LNCAP (cell line): ENCODE data around the gene PRDM9.

ENCODE experiments used
- CTCF ChIP-seq: fragments of 450-650 bp; IDR thresholded peaks from 2 replicates; pipeline ENCODE4 v1.5.1; 2017; ENCODE audit warnings: mild to moderate bottlenecking

PRDM9 gene

DNA sequence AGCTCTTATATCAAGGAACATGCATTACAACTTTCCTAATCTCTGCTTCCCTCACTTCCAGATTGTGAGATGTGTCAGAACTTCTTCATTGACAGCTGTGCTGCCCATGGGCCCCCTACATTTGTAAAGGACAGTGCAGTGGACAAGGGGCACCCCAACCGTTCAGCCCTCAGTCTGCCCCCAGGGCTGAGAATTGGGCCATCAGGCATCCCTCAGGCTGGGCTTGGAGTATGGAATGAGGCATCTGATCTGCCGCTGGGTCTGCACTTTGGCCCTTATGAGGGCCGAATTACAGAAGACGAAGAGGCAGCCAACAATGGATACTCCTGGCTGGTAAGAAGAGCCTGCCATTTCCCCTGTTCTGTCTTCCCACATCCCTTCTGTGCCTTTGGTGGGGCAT is 15.1 kb downstream of the PRDM9 start:
- no peak for TF ChIP-seq CTCF

GRCh38 chr5:23523031-23523430 is 15.6 kb downstream of the PRDM9 start:
- no peak for TF ChIP-seq CTCF

- no peak for TF ChIP-seq CTCF
These were observed 16.6 kb downstream of the PRDM9 start for GRCh38 chr5:23523998-23524397.

DNA sequence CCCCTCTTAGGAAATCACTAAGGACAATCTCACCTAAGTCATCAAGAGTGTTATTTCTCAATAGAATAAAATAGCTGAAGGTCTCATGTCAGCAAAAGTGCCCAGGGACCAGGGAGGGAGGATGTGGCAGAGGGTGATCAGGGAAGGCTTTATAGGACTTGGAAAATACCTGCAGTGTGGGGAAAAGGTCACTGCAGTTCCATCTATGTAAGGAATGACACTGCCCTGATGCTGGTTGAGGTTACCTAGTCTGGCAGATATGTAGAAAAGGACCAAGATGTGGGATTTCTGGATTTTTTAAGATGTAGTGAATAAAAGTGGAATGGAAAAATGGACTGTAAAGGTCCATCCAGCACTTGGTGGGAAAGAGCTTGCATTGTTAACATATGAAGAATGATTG is 18.3 kb downstream of the PRDM9 start:
- TF ChIP-seq CTCF, result no peak

DNA sequence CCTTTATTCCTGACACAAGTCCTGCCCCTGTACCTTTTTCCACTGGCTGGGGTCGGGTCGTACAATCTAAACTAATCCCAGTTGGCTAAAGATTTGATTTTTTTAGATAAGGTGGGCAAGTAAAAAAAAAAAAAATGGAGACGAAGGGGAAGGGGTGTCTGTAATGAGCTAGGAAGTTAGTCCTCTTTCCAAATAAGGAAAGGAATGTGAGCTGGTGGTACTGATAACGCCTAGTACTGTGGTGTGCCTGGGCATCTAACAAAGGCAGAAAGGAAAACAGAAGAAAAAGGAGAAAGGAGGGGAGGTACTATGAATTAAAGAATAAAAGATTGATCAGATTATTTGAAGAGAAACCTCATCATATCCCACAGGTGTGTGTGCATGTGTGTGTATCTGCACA is 21.3 kb downstream of the PRDM9 start:
- TF ChIP-seq CTCF, result no peak

GRCh38 chr5:23530571-23530970 is 23.2 kb downstream of the PRDM9 start:
- TF ChIP-seq CTCF, result no peak

DNA sequence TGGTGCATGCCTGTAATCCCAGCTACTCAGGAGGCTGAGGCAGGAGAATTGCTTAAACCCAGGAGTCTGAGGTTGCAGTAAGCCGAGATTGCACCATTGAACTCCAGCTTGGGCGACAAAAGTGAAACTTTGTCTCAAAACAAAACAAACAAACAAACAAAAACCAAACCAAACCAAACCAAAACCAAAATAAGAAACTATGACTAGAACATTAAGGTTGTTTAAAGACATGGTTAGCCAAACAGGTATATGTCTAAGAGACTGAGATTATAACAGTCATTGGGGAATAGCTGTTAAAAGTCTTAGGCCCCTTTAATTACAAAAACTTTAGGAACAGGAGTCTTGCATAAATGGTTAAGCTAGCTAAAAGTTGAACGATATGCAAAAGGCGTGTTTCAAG is 63.6 kb downstream of the PRDM9 start:
- no peak for TF ChIP-seq CTCF
